Measurements from ENCODE around the gene STOM.

Gene STOM

GRCh38 chr9:121360601-121361374 lies 9.3 kb downstream of the STOM start:
- no peak for DNase-seq (ENCODE audit: low read depth)
- TF ChIP-seq POLR2A (IDR thresholded peaks at IDR 0.05; ENCODE audit: extremely low read depth, insufficient read length) (no peak), MAX (IDR thresholded peaks at IDR 0.05; ENCODE audit: low read depth, low read length) (no peak), MYC (IDR thresholded peaks at IDR 0.05; ENCODE audit: low read depth, low read length) (no peak), CTCF (IDR thresholded peaks at IDR 0.05; ENCODE audit: low read depth, low read length) (no peak)
- no peak overlapping the region for H3K4me3 ChIP-seq (ENCODE audit: low read depth, low read length)

DNA sequence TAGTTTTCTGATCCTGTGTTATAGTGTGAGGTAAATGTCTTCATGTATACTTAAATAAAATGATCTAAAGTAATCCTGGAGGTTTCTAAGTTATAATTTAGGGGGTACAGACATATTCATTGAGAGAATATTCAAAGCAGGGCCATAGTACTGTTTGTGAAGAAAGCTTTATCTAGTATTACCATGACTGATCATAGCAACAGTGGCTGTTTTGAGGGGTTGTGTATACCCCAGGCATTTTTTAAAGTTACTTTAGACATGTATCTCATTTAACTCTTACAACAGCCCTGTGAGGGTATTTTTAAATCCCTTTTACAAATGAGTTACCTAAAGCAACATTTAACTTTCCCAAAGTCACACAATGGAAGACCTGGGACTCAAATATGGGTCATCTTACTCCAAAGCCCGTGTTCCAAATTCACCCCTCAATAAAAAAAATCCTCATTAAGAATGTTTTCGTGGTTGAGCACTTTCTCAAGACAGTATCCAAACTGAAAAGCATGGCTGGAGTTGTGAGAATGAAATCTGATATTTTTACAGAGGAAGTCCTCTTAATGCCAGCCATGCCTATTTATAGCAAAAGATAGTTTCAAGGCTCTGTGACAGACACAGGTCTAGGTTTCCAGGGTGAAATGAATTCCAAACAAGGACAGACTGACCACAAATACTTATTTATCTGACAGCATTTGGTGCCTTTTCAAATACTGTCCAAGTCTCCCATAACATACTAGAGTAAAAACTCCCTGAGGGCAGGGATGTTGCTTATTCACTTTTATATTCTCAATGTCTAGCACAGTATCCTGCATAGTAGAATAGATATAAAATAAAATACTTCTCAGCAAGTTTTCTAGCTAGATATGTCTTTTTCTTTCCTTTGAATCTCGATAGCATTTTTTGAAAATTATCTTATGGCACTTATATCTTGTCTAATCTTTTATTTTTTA lies 10.4 kb downstream of the STOM start:
- peak; percentile 32 for DNase-seq (ENCODE audit: low read depth)
- TF ChIP-seq POLR2A (IDR thresholded peaks at IDR 0.05; ENCODE audit: extremely low read depth, insufficient read length) = no peak
- no peak for TF ChIP-seq CTCF (IDR thresholded peaks at IDR 0.05; ENCODE audit: low read depth, low read length)
- TF ChIP-seq MAX (IDR thresholded peaks at IDR 0.05; ENCODE audit: low read depth, low read length) = no peak
- no peak for TF ChIP-seq MYC (IDR thresholded peaks at IDR 0.05; ENCODE audit: low read depth, low read length)

GRCh38 chr9:121358751-121359150 lies 11.3 kb downstream of the STOM start:
- no peak overlapping the region for H3K4me3 ChIP-seq (ENCODE audit: low read depth, low read length)
- no peak for DNase-seq (ENCODE audit: low read depth)
- TF ChIP-seq CTCF (IDR thresholded peaks at IDR 0.05; ENCODE audit: low read depth, low read length) = no peak

More for the DNA sequence above, 10.4 kb downstream of the STOM start:
- no peak overlapping the region for H3K4me3 ChIP-seq (ENCODE audit: low read depth, low read length)

DNA sequence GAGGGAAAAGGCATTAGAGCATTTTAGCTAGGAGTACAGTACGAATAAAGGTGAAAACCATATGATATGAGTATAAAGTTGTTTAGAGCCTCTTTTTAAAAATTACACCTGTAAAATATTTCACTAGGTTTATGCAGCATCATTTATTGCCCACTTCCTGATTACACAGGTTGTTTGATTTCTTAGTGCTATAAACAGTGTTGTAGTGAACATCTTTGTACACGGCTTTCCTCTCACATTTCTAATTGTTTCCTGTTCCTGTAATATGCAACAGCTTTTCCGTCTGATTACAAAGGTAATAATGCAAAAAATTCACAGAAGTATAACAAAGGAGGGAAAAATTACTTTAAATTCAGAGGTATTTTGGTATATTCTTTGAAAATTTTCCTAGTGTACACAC lies 13.0 kb downstream of the STOM start:
- TF ChIP-seq MYC (IDR thresholded peaks at IDR 0.05; ENCODE audit: low read depth, low read length) (no peak), POLR2A (IDR thresholded peaks at IDR 0.05; ENCODE audit: extremely low read depth, insufficient read length) (no peak), MAX (IDR thresholded peaks at IDR 0.05; ENCODE audit: low read depth, low read length) (no peak), CTCF (IDR thresholded peaks at IDR 0.05; ENCODE audit: low read depth, low read length) (no peak)
- no peak overlapping the region for H3K4me3 ChIP-seq (ENCODE audit: low read depth, low read length)
- DNase-seq (ENCODE audit: low read depth) = no peak

DNA sequence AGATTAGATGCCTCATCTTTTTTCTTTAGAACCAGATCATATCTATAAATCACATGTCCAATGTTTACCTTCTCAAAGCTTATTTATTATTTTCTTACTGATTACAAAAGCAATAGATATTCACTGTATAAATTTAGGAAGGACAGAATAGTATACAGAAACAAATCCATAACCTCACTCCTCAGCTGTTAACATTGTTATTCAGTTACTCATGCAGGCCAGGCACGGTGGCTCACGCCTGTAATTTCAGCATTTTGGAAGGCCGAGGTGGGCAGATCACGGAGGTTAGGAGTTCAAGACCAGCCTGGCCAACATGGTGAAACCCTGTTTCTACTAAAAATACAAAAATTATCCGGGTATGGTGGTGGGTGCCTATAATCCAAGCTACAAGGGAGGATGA lies 15.3 kb downstream of the STOM start:
- no peak overlapping the region for H3K4me3 ChIP-seq (ENCODE audit: low read depth, low read length)
- no peak for TF ChIP-seq MAX (IDR thresholded peaks at IDR 0.05; ENCODE audit: low read depth, low read length)
- TF ChIP-seq MYC (IDR thresholded peaks at IDR 0.05; ENCODE audit: low read depth, low read length) = no peak
- no peak for TF ChIP-seq POLR2A (IDR thresholded peaks at IDR 0.05; ENCODE audit: extremely low read depth, insufficient read length)
- no peak for TF ChIP-seq CTCF (IDR thresholded peaks at IDR 0.05; ENCODE audit: low read depth, low read length)
- DNase-seq (ENCODE audit: low read depth) = no peak
